K562 (cell line): ENCODE results near the gene RORB. TPM values are rescaled to one million over a fixed set of nuclear protein-coding genes. Genes with fewer than 3 reads are reported as not detected.

Source experiments
- ATAC-seq: fragments of 200-7000 bp; cut with Tn5 transposase; 3 replicates; pipeline ENCODE4 v1.9.1; 2020; ENCODE audit warnings: moderate library complexity
- BruUV-seq: library from RNA; stranded (reverse); fragments of 400-500 nt; replicated peaks from 2 replicates; lab custom pipeline; 2021; lab: Mats Ljungman, UMichigan
- CTCF ChIA-PET: fragments of 300-600 bp; formaldehyde crosslinking; extraction: SDS; loops from one replicate; lab custom pipeline; 2021; ENCODE audit warnings: low intra/inter-chr PET ratio; lab: Yijun Ruan, JAX
- POLR2A ChIA-PET: fragments of 300-600, 350-650 bp; sonication (Branson Sonifier 250); formaldehyde crosslinking; extraction: SDS; loops from one replicate; lab custom pipeline; 2021; ENCODE audit warnings: antibody characterized with exemption, inconsistent platforms; lab: Yijun Ruan, JAX
- DNase-seq, 4 experiments: peaks; one replicate each; pipeline versions ENCODE4 v3.0.0 to v3.0.0-alpha.2; 2011 to 2018; ENCODE audit warnings: low spot score in 3 of 4, mixed read lengths in 3 of 4; ENCODE audit errors: extremely low read depth in 1 of 4
- FAIRE-seq: peaks from 2 replicates; lab custom pipeline; 2011; peaks lifted over from hg19 to GRCh38; lab: Jason Lieb, UNC
- H2AFZ ChIP-seq: 2 replicates; pipeline ENCODE4 v1.6.0; 2011; ENCODE audit warnings: low read depth, low read length, control low read depth, inconsistent platforms
- H3K27ac ChIP-seq: fragments of 200-600 bp; 3 replicates; pipeline ENCODE4 v1.8.0; 2011; ENCODE audit warnings: low read depth, mild to moderate bottlenecking, control low read depth, inconsistent platforms, low read length, moderate library complexity, mixed read lengths; ENCODE audit errors: extremely low read depth
- H3K27me3 ChIP-seq, 2 experiments: fragments of 300-600 bp in 1 of 2; 2 replicates in 1 of 2; 3 replicates in 1 of 2; pipeline versions ENCODE4 v1.6.0 to v1.8.0; 2011; ENCODE audit warnings: inconsistent platforms in 2 of 2, low read length in 2 of 2, mild to moderate bottlenecking in 1 of 2, mixed read lengths in 1 of 2, moderate library complexity in 1 of 2; ENCODE audit not compliant: control insufficient read depth in 2 of 2, insufficient read depth in 2 of 2
- H3K36me3 ChIP-seq: fragments of 300-600 bp; 3 replicates; pipeline ENCODE4 v1.8.0; 2011; ENCODE audit warnings: mild to moderate bottlenecking, low read length, inconsistent platforms; ENCODE audit not compliant: control insufficient read depth, insufficient read depth
- H3K4me1 ChIP-seq, 2 experiments: fragments of 200-600 bp in 1 of 2; replicated peaks in 1 of 2; 2 replicates in 1 of 2; 3 replicates in 1 of 2; pipeline versions ENCODE4 v1.5.1 to v1.8.0; 2011; ENCODE audit warnings: inconsistent platforms in 2 of 2, low read length in 2 of 2, mild to moderate bottlenecking in 1 of 2, mixed read lengths in 1 of 2, moderate library complexity in 1 of 2; ENCODE audit not compliant: control insufficient read depth in 2 of 2, insufficient read depth in 2 of 2
- H3K4me2 ChIP-seq: 2 replicates; pipeline ENCODE4 v1.6.1; 2011; ENCODE audit warnings: low read length, control low read depth, inconsistent platforms, mixed read lengths; ENCODE audit not compliant: insufficient read depth
- H3K4me3 ChIP-seq: fragments of 200-600 bp; sonication (generic), shearing (Covaris generic); 2 replicates; pipeline ENCODE4 v1.5.1; 2016; ENCODE audit warnings: control low read depth, inconsistent platforms
- H3K79me2 ChIP-seq: fragments of 200-600 bp; 3 replicates; pipeline ENCODE4 v1.8.0; 2011; ENCODE audit warnings: low read length, inconsistent platforms; ENCODE audit not compliant: control insufficient read depth, insufficient read depth
- H3K9ac ChIP-seq, 2 experiments: 2 replicates each; pipeline versions ENCODE4 v1.6.0 to v1.6.1; 2011; ENCODE audit warnings: low read depth in 2 of 2, low read length in 2 of 2, control low read depth in 1 of 2, inconsistent platforms in 1 of 2, mild to moderate bottlenecking in 1 of 2, mixed read lengths in 1 of 2; ENCODE audit not compliant: insufficient read depth in 1 of 2
- H3K9me1 ChIP-seq: one replicate; pipeline ENCODE4 v1.6.0; 2011; ENCODE audit warnings: inconsistent platforms, mild to moderate bottlenecking, low read length, moderate library complexity; ENCODE audit not compliant: control insufficient read depth, insufficient read depth
- H3K9me3 ChIP-seq: replicated peaks from 2 replicates; pipeline ENCODE4 v1.5.1; 2011; ENCODE audit warnings: low read depth, low read length, inconsistent platforms; ENCODE audit not compliant: control insufficient read depth, insufficient read depth
- H4K20me1 ChIP-seq: replicated peaks from 2 replicates; pipeline ENCODE4 v1.6.1; 2011; ENCODE audit warnings: low read length, inconsistent platforms, mixed read lengths; ENCODE audit not compliant: control insufficient read depth, insufficient read depth
- MTA1 ChIP-seq: fragments of 450-650 bp; IDR thresholded peaks from 2 replicates; pipeline ENCODE4 v1.6.1; 2017; ENCODE audit warnings: borderline replicate concordance
- NR2F6 ChIP-seq: fragments of 450-650 bp; formaldehyde crosslinking; IDR thresholded peaks from 2 replicates; pipeline ENCODE4 v1.4.0; 2020; ENCODE audit warnings: mild to moderate bottlenecking
- RAD51 ChIP-seq: fragments of 450-650 bp; IDR thresholded peaks from 2 replicates; pipeline ENCODE4 v1.7.1; 2016; ENCODE audit warnings: low read depth, mild to moderate bottlenecking, borderline replicate concordance
- RBM34 ChIP-seq: fragments of 200-400 bp; formaldehyde crosslinking; IDR thresholded peaks from 2 replicates; pipeline ENCODE4 v1.6.1; 2018; ENCODE audit warnings: low read length, borderline replicate concordance; ENCODE audit not compliant: insufficient read depth
- SIN3B ChIP-seq: fragments of 450-650 bp; IDR thresholded peaks from 2 replicates; pipeline ENCODE4 v1.6.1; 2017; ENCODE audit warnings: low read depth, mild to moderate bottlenecking, moderate library complexity
- SP2 ChIP-seq: IDR thresholded peaks from 2 replicates; pipeline ENCODE4 v1.6.1; 2011; ENCODE audit warnings: mild to moderate bottlenecking, low read depth, low read length, moderate library complexity; ENCODE audit not compliant: poor library complexity, severe bottlenecking; ENCODE audit errors: extremely low read depth
- SRSF3 ChIP-seq: fragments of 200-400 bp; formaldehyde crosslinking; IDR thresholded peaks from 2 replicates; pipeline ENCODE4 v1.6.1; 2016; ENCODE audit warnings: mild to moderate bottlenecking, low read length, moderate library complexity; ENCODE audit not compliant: insufficient read depth
- TCF3 ChIP-seq: sonication (generic); formaldehyde crosslinking; IDR thresholded peaks from 2 replicates; pipeline ENCODE4 v1.4.0; 2020; ENCODE audit warnings: mild to moderate bottlenecking, missing genetic modification reagents
- ZBED1 ChIP-seq: IDR thresholded peaks from 2 replicates; pipeline ENCODE4 v1.6.1; 2014
- ZNF395 ChIP-seq: fragments of 200-800 bp; sonication (Bioruptor generic); IDR thresholded peaks from 2 replicates; pipeline ENCODE4 v1.6.1; 2017; ENCODE audit warnings: missing genetic modification characterization, missing compliant biosample characterization
- ZNF436 ChIP-seq: fragments of 250-450, 450-650 bp; sonication (Bioruptor Pico); formaldehyde crosslinking; IDR thresholded peaks from 2 replicates; pipeline ENCODE4 v1.7.0; 2020; ENCODE audit warnings: mild to moderate bottlenecking
- ZNF644 ChIP-seq: fragments of 200-800 bp; sonication (Bioruptor generic); IDR thresholded peaks from 2 replicates; pipeline ENCODE4 v1.6.1; 2016; ENCODE audit warnings: low read depth, missing genetic modification characterization, missing compliant biosample characterization
- WGBS: fragments of 100-300 bp; shearing (Covaris generic); methylation state at CpG from one replicate; pipeline ENCODE4 v1.1.6; 2016; ENCODE audit warnings: low coverage, mixed read lengths; ENCODE audit not compliant: insufficient coverage; ENCODE audit errors: missing lambda C conversion rate; 5-methylcytosine and 5-hydroxymethylcytosine counted together
- in situ Hi-C: fragments of 300-500 bp; cut with MboI; formaldehyde crosslinking; loops from 4 replicates; pipeline ENCODE4 v1.15.0; 2018; ENCODE audit warnings: inconsistent platforms, mixed read lengths
- intact Hi-C: fragments of 100-400 bp; cut with micrococcal nuclease; formaldehyde crosslinking; loops from 2 replicates; pipeline ENCODE4 v1.14.2; 2022
- polyA plus RNA-seq, 8 experiments: library from polyadenylated mRNA; depleted of rRNA in 4 of 8; stranded (reverse) in 5 of 8; unstranded in 3 of 8; fragments of >200 nt; fragmentation: Nextera tagmentation in 2 of 8; fragmentation: Illumina TruSeq in 1 of 8; extraction: Ambion mirVana in 2 of 8; extraction: Trizol in 1 of 8; gene quantifications; 2 replicates each; pipeline versions ENCODE4 v1.2.1 to v1.2.3, GENCODE V29; 2011 to 2014; ENCODE audit warnings: inconsistent platforms in 1 of 8, missing spikeins in 1 of 8
- total RNA-seq, 7 experiments: library from RNA; depleted of rRNA in 6 of 7; stranded (reverse); fragments of >200 nt in 6 of 7; fragmentation: Illumina TruSeq in 2 of 7; extraction: Trizol in 2 of 7; gene quantifications; 2 replicates each; pipeline versions ENCODE4 v1.2.1 to v1.2.3, GENCODE V29; 2011 to 2021; ENCODE audit warnings: low replicate concordance in 1 of 7
- TF ChIP-seq, protein P1 (sequence below): fragments of 250-450 bp; sonication (Bioruptor Pico); IDR thresholded peaks from 2 replicates; pipeline ENCODE4 v1.5.0; 2022; ENCODE audit warnings: mild to moderate bottlenecking
- TF ChIP-seq, protein P2 (sequence below): fragments of 250-450 bp; sonication (Bioruptor Pico); IDR thresholded peaks from 2 replicates; pipeline ENCODE4 v1.8.0; 2022; ENCODE audit warnings: moderate library complexity, mild to moderate bottlenecking, inconsistent platforms
- TF ChIP-seq, protein P3 (sequence below): fragments of 250-450 bp; sonication (Bioruptor Pico); IDR thresholded peaks from 2 replicates; pipeline ENCODE4 v1.8.0; 2021; ENCODE audit warnings: moderate library complexity, mild to moderate bottlenecking, inconsistent platforms

RORB gene
- total and polyA plus RNA-seq, 9 of the 15 experiments (the other 6 are each of a cell fraction or from before 2014, with no cell fraction given): not detected

- Histone ChIP-seq H3K36me3 (no peaks in the 10 kb centered on the region), H3K9me3 (no peaks in the 10 kb centered on the region), H3K4me2 (no peak overlapping the region), H3K27me3 (no peaks in the 10 kb centered on the region), H2AFZ (no peak overlapping the region), H4K20me1 (no peaks in the 10 kb centered on the region), H3K4me3 (no peak overlapping the region), H3K9me1 (no peaks in the 10 kb centered on the region), H3K79me2 (no peaks in the 10 kb centered on the region), H3K9ac (no peak overlapping the region), H3K27ac (no peak overlapping the region), H3K4me1 (no peaks in the 10 kb centered on the region)
- CTCF ChIA-PET: interaction anchor here (0.7 kb wide), 1 partner anchor 24 kb away, joined by 3 read pairs; no protein-coding TSS in a partner anchor
- WGBS: 2% methylated on average over 8 of the region's 8 CpGs
- no TSS peak for BruUV-seq
- FAIRE-seq (no peak), DNase-seq (no peak), ATAC-seq (no peak)
- in situ Hi-C loops: no loop called here
- intact Hi-C loops: no loop called here
- POLR2A ChIA-PET: no interaction called here
- TF ChIP-seq SIN3B (no peak), SP2 (no peak), SRSF3 (no peak), ZBED1 (no peak), ZNF644 (tag) (no peak), ZNF395 (CRISPR knock-in tag) (no peak), ZNF436 (CRISPR knock-in tag) (no peak), TCF3 (CRISPR knock-in tag) (no peak), RBM34 (no peak), MTA1 (no peak), RAD51 (no peak), NR2F6 (CRISPR knock-in tag) (no peak)
- TF ChIP-seq, protein P1, sequence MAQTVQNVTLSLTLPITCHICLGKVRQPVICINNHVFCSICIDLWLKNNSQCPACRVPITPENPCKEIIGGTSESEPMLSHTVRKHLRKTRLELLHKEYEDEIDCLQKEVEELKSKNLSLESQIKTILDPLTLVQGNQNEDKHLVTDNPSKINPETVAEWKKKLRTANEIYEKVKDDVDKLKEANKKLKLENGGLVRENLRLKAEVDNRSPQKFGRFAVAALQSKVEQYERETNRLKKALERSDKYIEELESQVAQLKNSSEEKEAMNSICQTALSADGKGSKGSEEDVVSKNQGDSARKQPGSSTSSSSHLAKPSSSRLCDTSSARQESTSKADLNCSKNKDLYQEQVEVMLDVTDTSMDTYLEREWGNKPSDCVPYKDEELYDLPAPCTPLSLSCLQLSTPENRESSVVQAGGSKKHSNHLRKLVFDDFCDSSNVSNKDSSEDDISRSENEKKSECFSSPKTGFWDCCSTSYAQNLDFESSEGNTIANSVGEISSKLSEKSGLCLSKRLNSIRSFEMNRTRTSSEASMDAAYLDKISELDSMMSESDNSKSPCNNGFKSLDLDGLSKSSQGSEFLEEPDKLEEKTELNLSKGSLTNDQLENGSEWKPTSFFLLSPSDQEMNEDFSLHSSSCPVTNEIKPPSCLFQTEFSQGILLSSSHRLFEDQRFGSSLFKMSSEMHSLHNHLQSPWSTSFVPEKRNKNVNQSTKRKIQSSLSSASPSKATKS: no peak
- TF ChIP-seq, protein P2, sequence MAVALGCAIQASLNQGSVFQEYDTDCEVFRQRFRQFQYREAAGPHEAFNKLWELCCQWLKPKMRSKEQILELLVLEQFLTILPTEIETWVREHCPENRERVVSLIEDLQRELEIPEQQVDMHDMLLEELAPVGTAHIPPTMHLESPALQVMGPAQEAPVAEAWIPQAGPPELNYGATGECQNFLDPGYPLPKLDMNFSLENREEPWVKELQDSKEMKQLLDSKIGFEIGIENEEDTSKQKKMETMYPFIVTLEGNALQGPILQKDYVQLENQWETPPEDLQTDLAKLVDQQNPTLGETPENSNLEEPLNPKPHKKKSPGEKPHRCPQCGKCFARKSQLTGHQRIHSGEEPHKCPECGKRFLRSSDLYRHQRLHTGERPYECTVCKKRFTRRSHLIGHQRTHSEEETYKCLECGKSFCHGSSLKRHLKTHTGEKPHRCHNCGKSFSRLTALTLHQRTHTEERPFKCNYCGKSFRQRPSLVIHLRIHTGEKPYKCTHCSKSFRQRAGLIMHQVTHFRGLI (CRISPR knock-in tag): no peak
- TF ChIP-seq, protein P3, sequence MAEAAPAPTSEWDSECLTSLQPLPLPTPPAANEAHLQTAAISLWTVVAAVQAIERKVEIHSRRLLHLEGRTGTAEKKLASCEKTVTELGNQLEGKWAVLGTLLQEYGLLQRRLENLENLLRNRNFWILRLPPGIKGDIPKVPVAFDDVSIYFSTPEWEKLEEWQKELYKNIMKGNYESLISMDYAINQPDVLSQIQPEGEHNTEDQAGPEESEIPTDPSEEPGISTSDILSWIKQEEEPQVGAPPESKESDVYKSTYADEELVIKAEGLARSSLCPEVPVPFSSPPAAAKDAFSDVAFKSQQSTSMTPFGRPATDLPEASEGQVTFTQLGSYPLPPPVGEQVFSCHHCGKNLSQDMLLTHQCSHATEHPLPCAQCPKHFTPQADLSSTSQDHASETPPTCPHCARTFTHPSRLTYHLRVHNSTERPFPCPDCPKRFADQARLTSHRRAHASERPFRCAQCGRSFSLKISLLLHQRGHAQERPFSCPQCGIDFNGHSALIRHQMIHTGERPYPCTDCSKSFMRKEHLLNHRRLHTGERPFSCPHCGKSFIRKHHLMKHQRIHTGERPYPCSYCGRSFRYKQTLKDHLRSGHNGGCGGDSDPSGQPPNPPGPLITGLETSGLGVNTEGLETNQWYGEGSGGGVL (CRISPR knock-in tag): no peak
These were observed 165.5 kb downstream of the RORB start for GRCh38 chr9:74662674-74663073.
